NT2/D1 (cell line): ENCODE data around the gene MBLAC2.

Experiments used
- YY1 ChIP-seq: IDR thresholded peaks from 2 replicates; pipeline ENCODE4 v1.6.1; 2011; ENCODE audit not compliant: insufficient read length, insufficient read depth
- ZNF274 ChIP-seq: IDR thresholded peaks from 2 replicates; pipeline ENCODE4 v1.6.1; 2011; ENCODE audit warnings: mild to moderate bottlenecking, low read depth, low read length

GRCh38 chr5:90519081-90519480 lies 44.5 kb upstream of the MBLAC2 start:
- TF ChIP-seq ZNF274 (no peak), YY1 (no peak)
